ENCODE results near the gene UBA7. TPM values are rescaled to one million over a fixed set of nuclear protein-coding genes. Genes with fewer than 3 reads are reported as not detected.
"Not testable (repeated sequence)": the region's sequence is repeated elsewhere in the genome, so short reads cannot be mapped to it uniquely, and the experiment has no call there.

The UBA7 gene
- total RNA-seq, 2 experiments from 2014 or later = 93.5 to 97.7 TPM

- intact Hi-C loops (cut with micrococcal nuclease) = no loop called here
- no peak overlapping the region for H3K4me3 Mint-ChIP-seq
- peaks cover 12% of the 10 kb centered on the region for H3K36me3 Mint-ChIP-seq (ENCODE audit: low read depth)
Measured at GRCh38 chr3:49840388-49840787, 26.6 kb upstream of the UBA7 start.

GRCh38 chr3:49839193-49839809 lies 25.5 kb upstream of the UBA7 start:
- intact Hi-C loops (cut with micrococcal nuclease) = loop anchor here (1.0 kb wide), 5 partner anchors 37 to 300 kb away; partner anchors contain the start of gene AMIGO3
- no peak overlapping the region for H3K27ac Mint-ChIP-seq
- H3K36me3 Mint-ChIP-seq (ENCODE audit: low read depth) = peaks cover 14% of the 10 kb centered on the region
- H3K27me3 Mint-ChIP-seq (ENCODE audit: low read depth) = no peaks in the 10 kb centered on the region
- H3K4me3 Mint-ChIP-seq = no peak overlapping the region
- CTCF ChIA-PET = interaction anchor here (0.6 to 8.7 kb wide), 46 partner anchors 8 to 659 kb away, joined by 3 to 165 read pairs (median 4); partner anchors contain the start of genes AMIGO3, CDHR4, INKA1 and IP6K1
- no peaks in the 10 kb centered on the region for H3K4me1 Mint-ChIP-seq (ENCODE audit: low read depth)
- H3K9me3 Mint-ChIP-seq = no peaks in the 10 kb centered on the region
- peak; percentile 89 for DNase-seq

More at GRCh38 chr3:49840388-49840787, 26.6 kb upstream of the UBA7 start:
- Mint-ChIP-seq H3K27ac (no peak overlapping the region), H3K27me3 (ENCODE audit: low read depth) (no peaks in the 10 kb centered on the region), H3K4me1 (ENCODE audit: low read depth) (no peaks in the 10 kb centered on the region), H3K9me3 (no peaks in the 10 kb centered on the region)
- no peak for DNase-seq
- CTCF ChIA-PET = interaction anchor here (0.8 to 8.7 kb wide), 8 partner anchors 8 to 320 kb away, joined by 3 to 165 read pairs (median 6); partner anchors contain the start of genes CDHR4, INKA1 and IP6K1

- DNase-seq = no peak
- Mint-ChIP-seq H3K9me3 (no peaks in the 10 kb centered on the region), H3K27ac (no peak overlapping the region), H3K4me1 (ENCODE audit: low read depth) (no peaks in the 10 kb centered on the region), H3K27me3 (ENCODE audit: low read depth) (no peaks in the 10 kb centered on the region), H3K4me3 (no peak overlapping the region), H3K36me3 (ENCODE audit: low read depth) (peaks cover 23% of the 10 kb centered on the region)
- CTCF ChIA-PET = no interaction called here
- intact Hi-C loops (cut with micrococcal nuclease) = no loop called here
Measured at GRCh38 chr3:49831341-49831740, 17.6 kb upstream of the UBA7 start.

GRCh38 chr3:49826016-49826415 lies 12.3 kb upstream of the UBA7 start:
- Mint-ChIP-seq H3K36me3 (ENCODE audit: low read depth) (peaks cover 13% of the 10 kb centered on the region), H3K27ac (no peak overlapping the region), H3K4me1 (ENCODE audit: low read depth) (no peaks in the 10 kb centered on the region), H3K9me3 (no peaks in the 10 kb centered on the region), H3K27me3 (ENCODE audit: low read depth) (no peaks in the 10 kb centered on the region), H3K4me3 (no peak overlapping the region)
- no peak for DNase-seq
- intact Hi-C loops (cut with micrococcal nuclease) = no loop called here
- CTCF ChIA-PET = interaction anchor here (0.7 to 1.8 kb wide), 2 partner anchors 12 to 28 kb away, joined by 3 to 5 read pairs; no protein-coding TSS in a partner anchor

- H3K9me3 Mint-ChIP-seq; H3K36me3 Mint-ChIP-seq (ENCODE audit: low read depth); H3K27ac Mint-ChIP-seq; DNase-seq; H3K4me1 Mint-ChIP-seq (ENCODE audit: low read depth); intact Hi-C loops (cut with micrococcal nuclease); H3K27me3 Mint-ChIP-seq (ENCODE audit: low read depth); H3K4me3 Mint-ChIP-seq: not testable (repeated sequence)
- CTCF ChIA-PET = interaction anchor here (1.1 to 1.8 kb wide), 2 partner anchors 16 to 21 kb away, joined by 5 to 6 read pairs; no protein-coding TSS in a partner anchor
Measured at GRCh38 chr3:49823131-49823530, 9.4 kb upstream of the UBA7 start.

- CTCF ChIA-PET = interaction anchor here (0.6 to 2.3 kb wide), 4 partner anchors 8 to 141 kb away, joined by 6 to 21 read pairs (median 8); partner anchors contain the start of gene INKA1
- H3K27ac Mint-ChIP-seq = peak overlapping the region; percentile 90
- H3K27me3 Mint-ChIP-seq (ENCODE audit: low read depth) = no peaks in the 10 kb centered on the region
- H3K4me3 Mint-ChIP-seq = peak overlapping the region; percentile 96
- no peaks in the 10 kb centered on the region for H3K9me3 Mint-ChIP-seq
- peaks cover 25% of the 10 kb centered on the region for H3K4me1 Mint-ChIP-seq (ENCODE audit: low read depth)
- no peak for DNase-seq
- intact Hi-C loops (cut with micrococcal nuclease) = loop anchor here (1.0 kb wide), 2 partner anchors 10 to 27 kb away; partner anchors contain the start of genes INKA1 and IP6K1
- H3K36me3 Mint-ChIP-seq (ENCODE audit: low read depth) = peaks cover 3% of the 10 kb centered on the region
Measured at GRCh38 chr3:49812916-49813496, 747 bp downstream of the UBA7 start.

- no peak overlapping the region for H3K4me3 Mint-ChIP-seq
- H3K36me3 Mint-ChIP-seq (ENCODE audit: low read depth) = peaks cover 2% of the 10 kb centered on the region
- H3K4me1 Mint-ChIP-seq (ENCODE audit: low read depth) = peaks cover 51% of the 10 kb centered on the region
- H3K27ac Mint-ChIP-seq = peak overlapping the region; percentile 76
- DNase-seq = no peak
- H3K27me3 Mint-ChIP-seq (ENCODE audit: low read depth) = no peaks in the 10 kb centered on the region
- intact Hi-C loops (cut with micrococcal nuclease) = no loop called here
- CTCF ChIA-PET = interaction anchor here (0.5 to 11.0 kb wide), 2 partner anchors 21 to 30 kb away, joined by 4 to 165 read pairs; no protein-coding TSS in a partner anchor
- no peaks in the 10 kb centered on the region for H3K9me3 Mint-ChIP-seq
Measured at GRCh38 chr3:49807431-49808114, 6.2 kb downstream of the UBA7 start.

GRCh38 chr3:49806850-49807249 lies 6.9 kb downstream of the UBA7 start:
- no peak overlapping the region for H3K4me3 Mint-ChIP-seq
- CTCF ChIA-PET = interaction anchor here (0.6 to 11.0 kb wide), 2 partner anchors 16 to 31 kb away, joined by 4 to 165 read pairs; no protein-coding TSS in a partner anchor
- intact Hi-C loops (cut with micrococcal nuclease) = no loop called here
- H3K36me3 Mint-ChIP-seq (ENCODE audit: low read depth) = peaks cover 2% of the 10 kb centered on the region
- H3K9me3 Mint-ChIP-seq = no peaks in the 10 kb centered on the region
- peaks cover 2% of the 10 kb centered on the region for H3K27me3 Mint-ChIP-seq (ENCODE audit: low read depth)
- no peak overlapping the region for H3K27ac Mint-ChIP-seq
- DNase-seq = no peak
- peaks cover 53% of the 10 kb centered on the region for H3K4me1 Mint-ChIP-seq (ENCODE audit: low read depth)

- Mint-ChIP-seq H3K27me3 (ENCODE audit: low read depth) (peaks cover 2% of the 10 kb centered on the region), H3K9me3 (no peaks in the 10 kb centered on the region), H3K36me3 (ENCODE audit: low read depth) (peaks cover 2% of the 10 kb centered on the region), H3K4me3 (no peak overlapping the region), H3K27ac (peak overlapping the region; percentile 42), H3K4me1 (ENCODE audit: low read depth) (peaks cover 51% of the 10 kb centered on the region)
- peak; percentile 68 for DNase-seq
- CTCF ChIA-PET = interaction anchor here (0.6 to 11.0 kb wide), 4 partner anchors 7 to 31 kb away, joined by 3 to 165 read pairs (median 5); partner anchors contain the start of gene UBA7
- intact Hi-C loops (cut with micrococcal nuclease) = no loop called here
Measured at GRCh38 chr3:49805897-49806701, 7.7 kb downstream of the UBA7 start.

GRCh38 chr3:49805367-49805782 lies 8.4 kb downstream of the UBA7 start:
- CTCF ChIA-PET = interaction anchor here (0.5 to 11.0 kb wide), 5 partner anchors 8 to 288 kb away, joined by 3 to 165 read pairs (median 8); partner anchors contain the start of gene UBA7

GRCh38 chr3:49804141-49805041 lies 9.4 kb downstream of the UBA7 start:
- no peak overlapping the region for H3K27ac Mint-ChIP-seq
- CTCF ChIA-PET = interaction anchor here (0.5 to 11.0 kb wide), 7 partner anchors 8 to 289 kb away, joined by 4 to 165 read pairs (median 8); partner anchors contain the start of gene UBA7
- peaks cover 2% of the 10 kb centered on the region for H3K27me3 Mint-ChIP-seq (ENCODE audit: low read depth)
- peaks cover 49% of the 10 kb centered on the region for H3K4me1 Mint-ChIP-seq (ENCODE audit: low read depth)
- H3K9me3 Mint-ChIP-seq = no peaks in the 10 kb centered on the region
- peak overlapping the region; percentile 82 for H3K4me3 Mint-ChIP-seq
- DNase-seq = no peak
- no peaks in the 10 kb centered on the region for H3K36me3 Mint-ChIP-seq (ENCODE audit: low read depth)
- intact Hi-C loops (cut with micrococcal nuclease) = no loop called here

More at GRCh38 chr3:49805367-49805782, 8.4 kb downstream of the UBA7 start:
- no peak for DNase-seq
- H3K36me3 Mint-ChIP-seq (ENCODE audit: low read depth) = peaks cover 2% of the 10 kb centered on the region
- no peak overlapping the region for H3K4me3 Mint-ChIP-seq
- intact Hi-C loops (cut with micrococcal nuclease) = no loop called here
- no peaks in the 10 kb centered on the region for H3K9me3 Mint-ChIP-seq
- peaks cover 2% of the 10 kb centered on the region for H3K27me3 Mint-ChIP-seq (ENCODE audit: low read depth)
- no peak overlapping the region for H3K27ac Mint-ChIP-seq
- peaks cover 51% of the 10 kb centered on the region for H3K4me1 Mint-ChIP-seq (ENCODE audit: low read depth)
